BLaER1 treated with 17β-estradiol and CSF1 and Interleukin-3, amounts not matched to agents 10 nM and 100 nM (cell line): Measurements from ENCODE around the gene FOXR1.

ENCODE experiments used
- H3K27ac ChIP-seq, 11 experiments: shearing (Covaris generic); formaldehyde crosslinking; 2 replicates each; pipeline ENCODE4 v1.8.1; 2022
- H3K27me3 ChIP-seq, 11 experiments: shearing (Covaris generic); formaldehyde crosslinking; 2 replicates each; pipeline ENCODE4 v1.8.1; 2022
- H3K36me3 ChIP-seq, 11 experiments: shearing (Covaris generic); formaldehyde crosslinking; 2 replicates each; pipeline ENCODE4 v1.8.1; 2022
- H3K4me1 ChIP-seq, 10 experiments: shearing (Covaris generic); formaldehyde crosslinking; 2 replicates each; pipeline ENCODE4 v1.8.1; 2022
- H3K4me2 ChIP-seq, 11 experiments: shearing (Covaris generic); formaldehyde crosslinking; 2 replicates each; pipeline ENCODE4 v1.8.1; 2022
- H3K4me3 ChIP-seq, 10 experiments: shearing (Covaris generic); formaldehyde crosslinking; 2 replicates each; pipeline ENCODE4 v1.8.1; 2022
- H3K9ac ChIP-seq, 11 experiments: shearing (Covaris generic); formaldehyde crosslinking; 2 replicates each; pipeline ENCODE4 v1.8.1; 2022
- H3K9me3 ChIP-seq, 11 experiments: shearing (Covaris generic); formaldehyde crosslinking; replicated peaks in 1 of 11; 2 replicates each; pipeline ENCODE4 v1.8.1; 2022
- H4K20me1 ChIP-seq, 11 experiments: shearing (Covaris generic); formaldehyde crosslinking; 2 replicates each; pipeline ENCODE4 v1.8.1; 2022
- Cebpa-rat ChIP-seq, 11 experiments: shearing (Covaris generic); IDR thresholded peaks; 2 replicates each; pipeline ENCODE4 v1.8.1; 2022

Gene FOXR1, protein sequence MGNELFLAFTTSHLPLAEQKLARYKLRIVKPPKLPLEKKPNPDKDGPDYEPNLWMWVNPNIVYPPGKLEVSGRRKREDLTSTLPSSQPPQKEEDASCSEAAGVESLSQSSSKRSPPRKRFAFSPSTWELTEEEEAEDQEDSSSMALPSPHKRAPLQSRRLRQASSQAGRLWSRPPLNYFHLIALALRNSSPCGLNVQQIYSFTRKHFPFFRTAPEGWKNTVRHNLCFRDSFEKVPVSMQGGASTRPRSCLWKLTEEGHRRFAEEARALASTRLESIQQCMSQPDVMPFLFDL

DNA sequence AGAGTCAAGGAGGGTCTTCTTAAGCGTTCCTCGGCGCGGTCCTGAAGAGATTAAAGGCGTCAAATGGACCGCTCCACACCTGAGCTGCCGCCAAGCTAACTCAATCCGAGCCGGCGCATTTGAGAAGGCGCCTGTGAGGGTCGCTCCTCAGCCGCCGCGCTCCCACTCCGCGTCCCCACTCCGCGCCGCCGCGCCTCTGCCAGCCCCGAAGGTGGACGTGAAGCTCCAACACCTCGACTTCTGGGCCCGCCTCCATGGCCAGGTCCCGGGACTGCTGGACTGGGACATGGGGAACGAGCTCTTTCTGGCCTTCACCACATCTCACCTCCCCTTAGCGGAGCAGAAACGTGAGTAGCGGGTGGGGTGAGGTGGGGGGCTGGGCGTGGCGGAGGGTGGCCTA, at the start of gene FOXR1:
Gene FOXR1 (plus strand): TSS at position 116 of the 400 bp plus-strand sequence. CDS start 171 bp downstream, at position 287.
- Histone ChIP-seq H4K20me1 (no peaks in the 10 kb centered on the region), H3K36me3 (no peaks in the 10 kb centered on the region), H3K4me3 (no peak within 1 kb of the TSS), H3K27me3 (no peaks in the 10 kb centered on the region), H3K4me1 (no peaks in the 10 kb centered on the region), H3K4me2 (no peak within 1 kb of the TSS), H3K27ac (no peak within 1 kb of the TSS), H3K9ac (no peak within 1 kb of the TSS), H3K9me3 (peaks cover 0 to 14% (median 3%) of the 10 kb centered on the region in 11 experiments; a peak in 8 of 22 replicates)
- no peak for TF ChIP-seq Cebpa-rat (IDR thresholded peaks at IDR 0.05)

DNA sequence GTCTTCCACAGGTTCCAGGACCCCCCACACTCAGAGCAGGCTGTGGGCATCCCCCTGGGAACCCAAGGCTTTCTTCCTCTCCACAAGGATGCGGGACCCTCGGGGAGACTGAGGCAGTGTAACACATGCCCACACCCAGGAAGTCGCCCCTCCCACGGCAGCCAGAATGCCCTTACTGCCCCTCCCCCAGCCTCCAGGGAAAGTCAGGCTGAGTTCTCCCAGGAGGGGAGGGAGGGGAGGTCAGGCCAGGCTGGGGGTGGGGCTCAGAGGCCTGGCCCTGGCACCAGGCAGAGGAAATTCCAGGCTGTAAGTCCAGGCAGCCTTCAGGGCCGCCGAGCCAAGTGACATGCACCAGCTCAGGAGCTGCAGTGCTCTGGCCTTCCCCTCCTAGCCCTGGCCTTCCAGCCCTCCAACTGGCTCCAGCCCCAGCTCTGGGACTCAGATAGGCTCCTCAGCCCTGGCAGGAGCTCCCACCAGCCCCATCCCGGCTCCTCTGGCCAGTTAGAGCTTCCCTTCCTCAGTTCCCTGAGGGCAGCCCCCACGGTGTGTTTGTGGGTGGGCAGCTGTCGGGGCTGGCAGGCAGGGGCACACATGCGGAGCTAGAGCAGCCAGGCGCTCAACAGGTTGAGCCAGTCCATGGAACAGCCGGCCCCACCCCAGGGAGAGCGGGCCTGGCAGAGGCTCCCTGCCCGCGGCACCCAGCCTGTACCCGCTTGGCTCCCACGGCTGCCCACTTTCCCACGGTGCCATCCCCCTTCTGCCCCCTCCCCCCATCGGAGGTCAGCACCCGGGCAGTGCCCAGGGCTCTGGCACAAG, 49.4 kb upstream of the FOXR1 start:
- Histone ChIP-seq H3K27ac (peak overlapping the region in 10 of 11 experiments; percentile 74 to 96 (median 88); a peak in 20 of 22 replicates), H3K9me3 (no peaks in the 10 kb centered on the region), H3K27me3 (no peaks in the 10 kb centered on the region), H3K4me3 (peak overlapping the region; percentile 88 to 100 (median 98)), H3K4me2 (peak overlapping the region; percentile 95 to 100 (median 99)), H4K20me1 (peaks cover 40 to 62% (median 50%) of the 10 kb centered on the region in 11 experiments; a peak in 20 of 22 replicates), H3K9ac (peak overlapping the region; percentile 86 to 95 (median 91)), H3K36me3 (peaks cover 0 to 8% (median 0%) of the 10 kb centered on the region in 11 experiments; a peak in 1 of 22 replicates), H3K4me1 (peaks cover 76 to 87% (median 79%) of the 10 kb centered on the region in 10 experiments)
- no peak for TF ChIP-seq Cebpa-rat (IDR thresholded peaks at IDR 0.05)

DNA sequence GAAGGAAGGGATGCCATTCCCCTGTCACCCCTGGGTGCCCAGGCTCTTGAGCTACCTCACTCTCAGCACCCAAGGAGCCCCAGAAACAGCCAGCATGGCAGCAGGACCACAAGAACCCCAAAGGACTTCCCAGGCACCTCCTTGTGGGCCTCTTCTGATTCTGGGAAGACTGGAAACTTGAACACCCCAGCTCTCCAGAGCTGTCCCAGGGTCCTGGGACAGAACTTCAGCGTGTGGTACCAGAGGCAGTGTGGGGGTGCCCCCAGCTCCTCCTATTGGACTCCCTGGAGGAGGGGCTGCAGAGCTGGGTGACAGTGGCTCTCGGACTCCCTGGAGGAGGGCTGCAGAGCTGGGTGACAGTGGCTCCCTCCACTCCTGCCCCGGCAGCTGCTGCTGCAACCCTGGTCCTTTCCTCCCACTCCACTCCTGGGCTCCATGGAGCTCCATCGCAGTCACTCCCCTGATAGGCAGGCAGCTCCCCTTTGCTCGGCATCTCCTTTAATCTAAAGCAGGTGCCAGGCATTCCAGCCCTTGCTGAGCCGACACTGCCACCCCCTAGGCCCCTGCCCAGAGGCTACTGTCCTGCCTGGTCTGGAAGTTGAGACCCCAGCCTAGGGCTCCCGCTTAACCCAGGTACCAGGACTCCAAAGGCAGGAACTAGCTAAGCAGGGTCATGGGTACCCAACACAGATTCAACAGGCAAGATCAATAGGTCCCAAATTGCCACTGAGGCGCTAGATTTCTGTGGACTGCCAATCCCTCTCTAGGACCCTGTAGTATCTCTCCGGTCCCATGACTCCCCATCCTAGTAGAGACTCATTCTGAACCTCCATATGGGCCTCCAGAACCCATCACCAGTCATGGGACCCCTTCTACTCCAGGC, 48.6 kb upstream of the FOXR1 start:
- Histone ChIP-seq H3K27ac (peak overlapping the region in 10 of 11 experiments; percentile 82 to 96 (median 88); a peak in 20 of 22 replicates), H3K4me1 (peaks cover 76 to 87% (median 79%) of the 10 kb centered on the region in 10 experiments), H3K4me3 (peak overlapping the region; percentile 88 to 100 (median 98)), H3K36me3 (0 out of 22 replicates have a peak, but pooled peaks cover 0 to 8% (median 0%) of the 10 kb centered on the region in 11 experiments), H4K20me1 (peaks cover 40 to 62% (median 50%) of the 10 kb centered on the region in 11 experiments; a peak in 20 of 22 replicates), H3K27me3 (no peaks in the 10 kb centered on the region), H3K9me3 (no peaks in the 10 kb centered on the region), H3K4me2 (peak overlapping the region; percentile 95 to 100 (median 99)), H3K9ac (peak overlapping the region; percentile 86 to 95 (median 91))
- TF ChIP-seq Cebpa-rat (IDR thresholded peaks at IDR 0.05) = no peak

GRCh38 chr11:118923721-118924587, 47.6 kb upstream of the FOXR1 start:
- peak overlapping the region; percentile 68 to 96 (median 88) for H3K27ac ChIP-seq

GRCh38 chr11:118924591-118925585, 46.7 kb upstream of the FOXR1 start:
- Histone ChIP-seq H3K9me3 (no peaks in the 10 kb centered on the region), H3K9ac (peak overlapping the region; percentile 86 to 95 (median 91)), H3K4me1 (peaks cover 58 to 71% (median 65%) of the 10 kb centered on the region in 10 experiments), H3K27ac (peak overlapping the region; percentile 68 to 96 (median 88)), H3K36me3 (0 out of 22 replicates have a peak, but pooled peaks cover 0 to 8% (median 0%) of the 10 kb centered on the region in 11 experiments), H4K20me1 (peaks cover 35 to 54% (median 47%) of the 10 kb centered on the region in 11 experiments; a peak in 20 of 22 replicates), H3K4me2 (peak overlapping the region; percentile 95 to 100 (median 99)), H3K27me3 (no peaks in the 10 kb centered on the region), H3K4me3 (peak overlapping the region; percentile 88 to 100 (median 98))
- no peak for TF ChIP-seq Cebpa-rat (IDR thresholded peaks at IDR 0.05)

More at GRCh38 chr11:118923721-118924587, 47.6 kb upstream of the FOXR1 start:
- no peaks in the 10 kb centered on the region for H3K9me3 ChIP-seq
- peaks cover 67 to 80% (median 73%) of the 10 kb centered on the region in 10 experiments for H3K4me1 ChIP-seq
- H3K9ac ChIP-seq = peak overlapping the region; percentile 86 to 95 (median 91)
- H4K20me1 ChIP-seq = peaks cover 40 to 62% (median 50%) of the 10 kb centered on the region in 11 experiments; a peak in 20 of 22 replicates
- peak overlapping the region; percentile 95 to 100 (median 99) for H3K4me2 ChIP-seq
- no peaks in the 10 kb centered on the region for H3K27me3 ChIP-seq
- TF ChIP-seq Cebpa-rat (IDR thresholded peaks at IDR 0.05) = no peak
- 0 out of 22 replicates have a peak, but pooled peaks cover 0 to 8% (median 0%) of the 10 kb centered on the region in 11 experiments for H3K36me3 ChIP-seq
- peak overlapping the region; percentile 88 to 100 (median 98) for H3K4me3 ChIP-seq

DNA sequence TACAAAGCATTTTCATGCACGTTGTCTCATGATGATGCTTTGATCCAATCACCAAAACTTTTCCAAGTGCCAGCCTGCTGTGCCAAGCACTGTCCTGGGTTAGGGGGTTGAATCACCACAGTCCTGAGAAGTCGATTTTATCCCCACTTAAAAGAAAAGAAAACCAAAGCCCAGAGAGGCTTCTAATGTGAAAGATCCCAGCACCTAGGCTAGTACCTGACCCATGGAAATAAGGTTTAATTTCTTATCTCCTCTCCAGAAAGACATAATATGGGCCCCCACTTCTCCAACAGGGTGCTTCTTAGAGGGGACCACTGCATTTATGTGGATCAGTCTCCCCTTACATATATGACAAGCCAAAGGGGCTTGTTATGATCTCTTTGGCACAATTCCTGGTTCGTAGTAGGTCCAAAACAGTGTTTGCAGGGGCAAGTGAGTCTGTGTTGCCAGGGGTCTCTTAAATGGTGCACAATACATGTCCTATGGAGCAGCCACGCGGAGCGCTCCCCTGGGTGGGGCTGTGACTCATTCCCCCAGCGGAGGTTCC, 43.9 kb upstream of the FOXR1 start:
- Histone ChIP-seq H3K27ac (peak overlapping the region in 9 of 11 experiments; percentile 4 to 90 (median 85); a peak in 14 of 22 replicates), H3K36me3 (0 out of 22 replicates have a peak, but pooled peaks cover 0 to 6% (median 0%) of the 10 kb centered on the region in 11 experiments), H3K4me2 (peak overlapping the region; percentile 95 to 100 (median 99)), H4K20me1 (peaks cover 9 to 27% (median 20%) of the 10 kb centered on the region in 11 experiments; a peak in 20 of 22 replicates), H3K4me1 (peaks cover 50 to 65% (median 60%) of the 10 kb centered on the region in 10 experiments), H3K9me3 (no peaks in the 10 kb centered on the region), H3K9ac (peak overlapping the region in 10 of 11 experiments; percentile 74 to 95 (median 82); a peak in 18 of 22 replicates), H3K4me3 (peak overlapping the region in 9 of 10 experiments; percentile 66 to 81 (median 77); a peak in 14 of 20 replicates), H3K27me3 (no peaks in the 10 kb centered on the region)
- no peak for TF ChIP-seq Cebpa-rat (IDR thresholded peaks at IDR 0.05)
